NK-92 (cell line): ENCODE data around the gene PTX4.
"Not testable (repeated sequence)": the region's sequence is repeated elsewhere in the genome, so short reads cannot be mapped to it uniquely, and the experiment has no call there.

Experiments
- DNase-seq: peaks from one replicate; lab custom pipeline; 2025; ENCODE audit not compliant: unreplicated experiment; lab: John Stamatoyannopoulos, UW

The PTX4 gene

DNA sequence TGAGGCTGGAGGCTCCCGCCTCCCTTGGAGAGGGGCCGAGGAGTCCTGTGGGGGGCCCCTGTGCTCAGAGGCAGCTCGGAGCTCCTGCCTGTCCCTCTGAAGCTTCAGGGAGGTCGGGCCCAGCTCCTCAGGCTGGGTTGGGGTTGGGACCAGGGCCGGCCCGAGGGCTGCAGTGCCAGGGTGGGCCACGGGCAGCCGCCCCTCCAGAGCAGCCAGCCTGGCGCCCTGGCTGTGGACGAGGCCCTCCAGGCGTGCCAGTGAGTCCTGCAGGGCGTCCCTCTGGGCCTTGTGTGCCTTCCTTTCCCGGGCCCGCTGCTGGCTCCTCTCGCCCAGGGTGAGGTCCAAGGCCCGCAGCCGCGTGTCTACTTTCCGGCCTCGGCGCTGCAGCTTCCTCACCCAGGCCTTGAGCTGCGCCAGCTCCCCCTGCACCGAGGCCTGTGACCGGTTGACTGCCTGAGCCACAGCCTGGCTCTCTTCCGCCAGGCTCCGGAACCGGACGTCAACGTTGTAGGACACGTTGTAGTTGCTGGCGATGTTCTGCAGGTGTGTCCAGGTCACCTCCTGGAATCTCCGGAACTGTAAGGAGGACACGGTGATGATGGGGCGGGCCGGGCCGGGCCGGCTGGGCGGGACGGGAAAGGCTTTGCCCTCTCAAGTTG, 1.2 kb downstream of the PTX4 start:
- no peak for DNase-seq

DNA sequence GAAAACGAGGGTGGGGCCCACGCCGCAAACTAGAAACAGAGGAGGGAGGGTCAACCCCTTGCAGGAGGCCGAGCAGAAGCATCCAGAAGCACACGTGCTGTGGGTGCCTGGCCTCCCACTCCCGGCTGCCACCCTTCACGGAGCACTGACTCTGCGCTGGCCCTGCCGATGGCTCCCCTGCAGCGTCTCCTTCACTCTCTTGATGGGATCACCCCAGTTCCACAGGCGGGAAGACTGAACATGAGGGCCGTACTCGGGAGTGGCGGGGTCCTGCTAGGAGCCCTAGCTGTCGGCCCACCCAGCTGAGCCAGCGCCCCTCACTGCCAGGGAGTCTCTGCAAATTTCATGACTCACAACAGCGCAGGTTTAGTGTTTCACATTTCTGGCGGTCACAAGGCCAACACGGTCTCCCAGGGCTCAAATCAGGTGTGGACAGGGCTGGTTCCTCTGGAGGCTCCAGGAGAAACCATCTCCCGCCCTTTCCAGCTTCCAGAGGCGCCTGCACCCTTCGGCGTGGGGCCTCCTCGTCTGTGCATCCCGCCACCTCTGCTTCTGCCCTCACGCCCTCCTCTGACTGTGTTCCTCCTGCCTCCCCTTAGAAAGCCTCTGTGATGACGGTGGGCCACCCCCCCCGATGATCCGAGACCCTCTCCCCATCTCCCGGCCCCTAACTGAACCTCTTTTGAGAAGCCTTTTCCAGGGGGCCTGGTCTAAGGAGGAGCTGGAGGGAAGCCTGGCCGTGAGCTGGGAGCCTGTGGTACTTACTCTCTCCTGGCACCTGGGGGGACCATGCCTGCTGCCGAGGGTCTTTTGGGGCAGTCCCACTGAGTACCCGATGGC, 2.0 kb downstream of the PTX4 start:
- DNase-seq, result no peak

DNA sequence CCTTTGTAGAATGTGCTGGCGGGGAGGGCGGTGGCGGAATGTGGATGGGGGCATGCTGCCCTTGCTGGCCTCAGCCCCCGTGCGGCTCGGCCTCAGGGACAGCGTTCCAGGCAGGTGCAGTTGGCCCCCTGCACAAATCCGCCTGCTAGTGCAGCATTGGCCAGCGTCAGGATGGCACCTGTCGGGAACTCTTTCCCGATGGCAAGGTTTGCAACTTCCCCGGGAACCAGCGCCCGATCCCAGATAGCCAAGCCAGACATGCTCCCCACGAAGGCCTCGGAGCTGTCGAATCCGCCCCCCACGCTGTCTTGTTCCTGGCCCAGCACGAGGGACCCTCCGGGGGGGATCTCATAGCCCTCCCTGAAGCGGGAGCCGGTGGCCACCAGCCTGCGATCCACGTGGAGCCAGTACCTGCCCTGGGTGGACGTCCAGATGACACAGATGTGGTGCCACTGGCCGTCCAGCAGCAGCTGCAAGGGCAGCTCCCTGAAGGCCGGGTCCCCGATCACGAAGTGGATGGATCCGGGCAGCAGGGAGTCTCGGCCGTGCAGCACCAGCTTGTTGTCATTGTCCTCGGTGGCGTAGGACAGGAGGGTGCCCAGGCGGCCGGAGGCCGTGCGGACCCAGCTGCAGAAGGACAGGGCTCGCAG, 2.8 kb downstream of the PTX4 start:
- no peak for DNase-seq

DNA sequence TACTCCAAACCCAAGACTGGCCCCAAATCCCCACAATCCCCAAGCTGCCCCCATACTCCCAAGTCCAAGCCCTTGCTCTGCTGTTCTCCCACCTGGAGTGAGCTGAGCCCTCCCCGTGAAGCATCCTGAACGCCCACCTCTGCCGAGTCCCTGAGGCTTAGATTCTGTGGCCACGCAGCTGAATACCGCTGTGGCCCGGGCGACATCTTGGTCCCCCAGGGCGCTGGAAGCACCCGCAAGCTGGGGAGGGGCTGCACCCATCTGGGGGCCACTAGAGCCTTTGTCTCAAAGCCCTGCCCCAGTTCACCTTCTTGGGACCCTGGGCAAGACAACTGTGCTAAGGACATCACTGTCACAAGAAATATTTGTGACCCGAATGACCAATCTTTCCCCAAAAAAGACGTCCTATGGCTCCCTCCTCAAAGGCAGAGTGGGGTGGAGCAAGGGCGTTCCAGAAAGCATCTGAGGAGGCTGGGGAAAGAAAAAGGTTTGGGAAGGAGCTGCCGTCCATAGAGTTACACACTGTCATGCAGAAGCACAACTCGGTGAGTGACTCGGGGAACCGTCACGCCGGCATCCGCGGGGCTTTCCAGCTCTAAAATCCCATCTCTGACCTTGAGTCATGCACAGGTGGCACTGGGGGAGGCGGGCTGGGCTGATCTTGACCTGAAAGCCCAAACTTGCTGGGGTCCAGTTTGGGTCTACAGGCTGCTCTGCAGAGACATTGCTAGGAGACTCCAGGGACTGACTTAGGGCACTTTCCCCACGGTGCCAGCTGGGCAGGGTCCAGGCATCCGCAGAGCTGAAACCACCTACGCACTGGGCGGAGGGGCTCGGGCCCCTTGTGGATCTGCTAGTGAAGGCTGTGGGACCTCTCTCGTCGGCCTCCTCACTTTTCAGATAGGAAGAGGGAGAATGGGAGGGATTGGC, 6.6 kb downstream of the PTX4 start:
- DNase-seq, result no peak

DNA sequence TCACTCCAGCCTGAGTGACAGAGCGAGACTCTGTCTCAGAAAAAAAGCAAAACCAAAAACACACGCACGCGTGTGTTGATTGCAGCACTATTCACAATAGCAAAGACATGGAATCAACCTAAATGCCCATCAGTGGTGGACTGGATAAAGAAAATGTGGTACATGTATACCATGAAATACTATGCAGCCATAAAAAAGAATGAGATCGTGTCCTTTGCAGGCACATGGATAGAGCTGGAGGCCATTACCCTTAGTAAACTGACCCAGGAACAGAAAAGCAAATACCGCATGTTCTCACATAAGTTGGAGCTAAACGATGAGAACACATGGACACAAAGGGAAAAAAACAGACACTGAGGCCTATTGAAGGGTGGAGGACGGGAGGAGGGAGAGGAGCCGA, 9.8 kb downstream of the PTX4 start:
- not testable (repeated sequence) for DNase-seq

DNA sequence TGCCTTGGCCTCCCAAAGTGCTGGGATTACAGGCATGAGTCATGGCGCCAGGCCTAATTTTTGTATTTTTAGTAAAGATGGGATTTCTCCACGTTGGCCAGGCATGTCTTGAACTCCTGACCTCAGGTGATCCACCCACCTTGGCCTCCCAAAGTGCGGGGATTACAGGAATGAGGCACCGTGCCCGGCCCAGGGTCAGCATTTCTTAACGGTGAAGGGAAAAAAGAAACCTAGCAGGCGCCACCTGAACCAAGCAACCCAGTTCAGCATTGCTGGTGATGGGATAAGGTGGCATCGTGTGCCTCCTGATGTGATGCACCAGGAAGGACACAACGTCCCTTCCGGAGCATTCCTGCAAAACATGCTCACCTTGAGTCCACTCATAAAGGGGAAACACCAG, 11.7 kb downstream of the PTX4 start:
- no peak for DNase-seq

DNA sequence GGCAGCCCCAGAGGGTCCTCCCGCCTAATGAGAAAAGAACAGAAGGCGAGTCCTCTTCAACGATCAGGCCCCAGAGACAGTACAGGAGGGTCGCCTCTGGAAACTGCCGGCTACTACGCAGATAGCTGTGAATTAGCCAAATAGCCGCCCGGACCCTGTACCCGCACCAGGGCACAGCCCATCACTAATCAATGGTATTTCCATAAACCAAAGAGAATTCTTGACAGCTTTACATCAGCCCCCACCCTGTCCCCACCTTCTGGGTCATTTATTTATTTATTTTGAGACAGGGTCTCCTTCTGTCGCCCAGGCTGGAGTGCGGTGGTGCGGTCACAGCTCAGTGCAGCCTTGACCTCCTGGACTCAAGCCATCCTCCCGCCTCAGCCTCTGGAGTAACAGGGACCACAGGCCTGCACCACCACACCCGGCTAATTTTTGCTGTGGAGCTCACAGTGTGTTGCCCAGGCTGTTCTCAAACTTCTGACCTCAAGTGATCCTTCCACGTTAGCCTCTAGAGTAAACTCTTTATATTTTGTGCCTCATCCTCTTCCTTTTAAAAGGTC, 13.1 kb downstream of the PTX4 start:
- DNase-seq, result no peak

DNA sequence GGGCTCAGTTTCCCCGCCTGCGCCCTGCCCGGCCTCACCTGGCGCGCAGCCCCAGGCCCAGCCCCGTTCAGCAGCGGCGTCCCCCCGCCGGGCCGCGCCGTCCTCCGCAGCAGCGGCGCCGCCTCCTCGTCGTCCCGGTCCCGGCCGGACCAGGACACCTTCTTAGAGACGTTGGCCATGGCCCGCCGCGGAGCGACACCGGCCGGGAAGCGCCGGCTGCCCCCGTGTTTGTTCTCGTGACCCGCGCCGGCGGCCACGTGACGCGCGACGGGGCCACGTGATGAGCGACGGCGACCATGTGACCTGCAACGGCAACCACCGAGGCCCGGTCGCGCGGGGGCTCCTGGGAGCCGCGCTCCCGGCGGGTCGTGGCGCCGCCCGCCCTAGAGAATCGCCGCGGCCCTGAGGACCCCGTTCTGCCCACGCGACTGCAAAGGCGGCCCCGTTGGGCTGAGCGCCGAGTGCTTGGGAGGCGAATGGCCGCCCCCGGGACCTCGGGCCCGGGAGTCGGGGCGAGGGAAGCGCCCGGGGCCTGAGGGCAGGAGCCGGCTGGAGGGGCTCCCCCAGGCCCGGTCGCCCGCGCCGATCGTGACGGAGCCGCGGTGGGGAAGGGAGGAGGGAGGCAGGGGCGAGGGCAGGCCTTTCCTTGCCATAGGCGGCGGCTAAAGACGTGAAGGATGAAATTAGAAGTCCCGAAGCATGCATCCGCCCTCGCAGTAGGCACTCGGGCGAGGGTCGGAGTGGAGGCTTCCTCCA, 13.8 kb downstream of the PTX4 start, which contains the start of gene CLCN7:
TSS of gene CLCN7 (minus strand) at position 233 of the 756 bp plus-strand sequence. CDS start at position 179, 54 bp downstream.
- DNase-seq, result no peak

DNA sequence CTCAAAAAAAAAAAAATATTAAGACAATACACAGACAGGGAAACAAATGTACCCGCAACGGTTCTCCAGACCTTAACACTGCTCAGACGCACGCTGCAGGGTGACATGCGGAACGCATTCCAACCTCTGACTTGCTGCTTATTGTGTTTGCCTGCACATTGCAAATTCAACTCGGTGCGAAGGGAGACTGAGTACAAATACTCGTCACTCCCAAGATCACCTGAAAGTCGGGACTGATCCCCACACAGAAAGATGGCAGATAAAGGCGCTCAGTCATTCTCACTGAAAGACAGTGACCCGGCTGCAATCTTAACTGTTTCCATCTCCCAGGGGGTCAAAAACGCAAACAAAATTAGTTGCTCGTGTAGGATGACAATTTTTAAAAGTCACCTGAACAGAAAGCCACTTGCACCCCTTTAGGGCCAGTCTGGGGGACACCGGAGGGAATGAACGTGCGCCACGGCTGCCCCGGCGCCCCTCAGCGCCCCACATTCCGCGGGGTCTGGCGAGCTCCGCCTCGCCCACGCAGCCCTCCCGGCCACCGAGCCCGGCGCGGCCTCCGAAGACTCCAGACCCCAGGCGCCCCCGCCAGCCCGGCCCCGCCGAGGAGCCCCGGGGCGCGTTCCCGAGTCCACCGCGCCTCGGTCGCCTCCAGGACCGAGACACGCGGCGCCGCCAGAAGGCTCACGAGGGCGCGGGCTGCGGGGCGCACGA, 14.5 kb downstream of the PTX4 start:
- no peak for DNase-seq

DNA sequence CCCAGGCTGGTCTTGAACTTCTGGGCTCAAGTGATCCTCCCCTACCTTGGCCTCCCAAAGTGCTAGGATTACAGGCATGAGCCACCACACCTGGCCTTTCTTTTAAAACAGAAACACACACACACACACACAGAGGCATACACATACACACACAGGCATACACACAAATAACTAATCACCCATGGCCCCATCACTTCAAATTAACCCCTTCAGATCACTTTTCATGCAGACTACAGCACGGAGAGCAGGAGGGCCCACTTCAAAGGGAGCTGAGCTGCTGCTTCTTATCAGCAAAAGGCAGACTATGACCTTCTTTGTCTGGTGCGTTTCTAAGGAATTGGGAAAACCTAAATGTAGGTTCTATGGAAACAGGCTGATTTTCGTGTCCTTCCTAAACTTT, 15.8 kb downstream of the PTX4 start:
- DNase-seq, result no peak

DNA sequence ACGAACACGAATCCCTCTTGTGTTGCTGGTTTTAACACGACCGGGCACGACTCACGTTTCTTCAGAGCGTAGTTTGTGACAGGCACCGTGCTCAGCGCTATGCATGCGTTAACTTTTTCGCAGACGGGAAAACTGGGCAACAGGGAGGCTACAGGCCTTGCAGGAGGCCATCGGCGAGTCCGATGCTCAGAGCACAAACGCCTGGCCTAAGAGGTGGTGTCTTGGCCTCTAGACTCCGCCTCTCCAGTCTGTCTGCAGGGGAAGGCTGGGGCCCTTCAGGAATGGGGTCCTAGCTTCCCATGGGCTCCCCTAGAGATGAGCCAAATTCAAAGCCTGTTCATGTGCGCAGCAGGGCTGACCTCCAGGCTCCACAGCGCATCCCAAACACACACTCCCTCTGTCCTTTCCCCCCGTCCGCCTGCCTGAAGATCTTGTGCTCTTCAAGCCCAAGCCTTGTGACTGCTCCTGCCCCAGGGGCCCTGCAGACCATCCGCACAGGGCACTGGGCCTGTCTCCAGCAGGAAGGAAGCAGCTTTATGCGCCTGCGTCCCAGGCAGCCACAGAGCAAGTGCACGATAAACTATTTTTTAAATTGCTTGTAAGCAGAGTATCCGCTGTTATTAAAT, 17.1 kb downstream of the PTX4 start:
- no peak for DNase-seq

DNA sequence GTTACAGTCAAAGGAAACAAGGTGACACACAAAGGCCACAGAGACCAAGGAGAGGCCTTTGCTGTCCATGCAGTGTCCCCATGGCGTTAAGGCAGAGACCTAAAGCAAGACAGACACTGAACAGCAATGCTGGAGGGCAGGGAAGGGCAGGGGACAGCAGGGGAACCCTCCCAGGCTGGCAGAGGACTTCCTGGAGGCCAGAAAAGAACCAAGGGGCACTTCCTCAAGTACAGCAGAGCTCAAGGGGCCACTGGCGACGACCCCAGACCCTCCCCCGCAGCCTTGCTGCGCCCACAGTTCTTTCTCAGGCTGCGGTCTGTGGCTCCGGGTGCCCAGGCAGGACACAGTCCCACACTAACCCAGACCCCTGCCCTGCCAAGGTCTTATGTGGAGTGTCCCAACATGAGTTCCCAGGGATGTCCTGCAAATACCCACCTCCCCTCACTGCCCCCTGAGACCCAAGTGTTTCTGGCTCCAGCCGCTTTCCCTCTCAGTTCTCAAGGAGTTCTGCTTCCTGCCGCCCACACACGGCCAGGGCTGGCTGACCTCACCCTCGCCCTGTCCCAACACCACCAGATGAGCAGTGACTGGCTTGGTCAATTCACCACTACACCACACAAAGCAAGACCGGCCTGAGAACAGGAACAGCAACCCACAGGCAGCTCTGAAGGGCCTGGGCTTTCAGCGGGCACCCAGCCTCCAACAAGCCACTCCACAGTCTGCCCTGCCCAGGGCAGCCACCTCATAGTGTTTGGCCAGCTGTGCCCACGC, 18.1 kb downstream of the PTX4 start:
- no peak for DNase-seq

DNA sequence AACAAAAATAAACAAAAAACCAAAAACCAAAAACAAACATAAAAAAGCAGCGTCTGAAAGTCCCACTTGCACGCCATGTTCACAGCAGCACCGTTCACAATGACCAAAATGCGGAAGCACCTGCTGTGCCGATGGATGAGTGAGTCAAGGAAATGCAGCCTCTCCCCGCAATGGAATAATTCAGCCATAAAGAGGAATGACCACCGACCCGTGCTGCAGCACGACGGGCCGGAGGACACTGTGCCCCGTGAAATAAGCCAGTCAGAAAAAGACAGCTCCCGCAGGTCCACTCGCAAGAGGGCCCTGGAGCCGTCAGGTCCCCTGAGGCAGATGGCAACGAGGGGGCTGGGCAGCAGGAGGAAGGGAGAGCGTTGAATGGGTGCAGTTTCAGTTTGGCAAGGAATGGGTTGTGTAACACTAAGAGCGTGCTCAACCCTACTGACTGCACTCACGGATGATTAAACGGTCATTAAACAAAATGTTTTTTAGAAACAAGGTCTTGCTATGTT, 19.0 kb downstream of the PTX4 start:
- DNase-seq, result no peak

DNA sequence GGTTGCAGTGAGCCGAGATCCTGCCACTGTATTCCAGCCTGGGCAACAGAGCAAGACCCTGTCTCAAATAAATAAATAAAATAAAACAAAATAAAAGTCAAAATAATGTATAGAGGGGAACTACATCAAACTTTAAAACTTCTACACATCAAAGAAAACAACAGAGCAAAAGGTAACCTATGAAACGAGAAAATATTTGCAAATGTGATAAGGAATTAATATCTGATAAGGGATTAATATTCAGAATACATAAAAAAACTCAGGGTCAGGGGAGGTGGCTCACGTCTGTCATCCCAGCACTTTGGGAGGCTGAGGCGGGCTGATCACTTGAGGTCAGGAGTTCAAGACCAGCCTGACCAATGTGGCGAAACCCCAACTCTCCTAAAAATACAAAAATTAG, 19.6 kb downstream of the PTX4 start:
- DNase-seq, result not testable (repeated sequence)

DNA sequence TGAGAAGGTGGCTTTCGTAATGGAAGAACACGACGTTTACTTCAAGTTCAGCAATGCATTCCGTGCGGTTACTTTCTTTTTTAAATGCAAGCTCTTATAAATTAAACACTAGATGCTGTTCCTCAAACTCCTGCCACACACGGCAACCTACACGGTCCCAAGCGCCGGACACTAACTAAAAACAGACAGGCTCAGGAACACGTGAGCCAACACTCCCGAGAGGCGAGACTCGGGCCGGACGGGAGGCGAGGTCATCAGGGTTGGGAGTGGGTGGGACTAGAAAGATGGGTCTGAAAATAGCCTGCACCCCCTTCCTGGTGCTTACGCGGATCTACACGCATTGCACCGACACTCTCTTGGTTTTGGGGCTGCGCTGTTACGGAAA, 20.3 kb downstream of the PTX4 start:
- DNase-seq, result no peak

DNA sequence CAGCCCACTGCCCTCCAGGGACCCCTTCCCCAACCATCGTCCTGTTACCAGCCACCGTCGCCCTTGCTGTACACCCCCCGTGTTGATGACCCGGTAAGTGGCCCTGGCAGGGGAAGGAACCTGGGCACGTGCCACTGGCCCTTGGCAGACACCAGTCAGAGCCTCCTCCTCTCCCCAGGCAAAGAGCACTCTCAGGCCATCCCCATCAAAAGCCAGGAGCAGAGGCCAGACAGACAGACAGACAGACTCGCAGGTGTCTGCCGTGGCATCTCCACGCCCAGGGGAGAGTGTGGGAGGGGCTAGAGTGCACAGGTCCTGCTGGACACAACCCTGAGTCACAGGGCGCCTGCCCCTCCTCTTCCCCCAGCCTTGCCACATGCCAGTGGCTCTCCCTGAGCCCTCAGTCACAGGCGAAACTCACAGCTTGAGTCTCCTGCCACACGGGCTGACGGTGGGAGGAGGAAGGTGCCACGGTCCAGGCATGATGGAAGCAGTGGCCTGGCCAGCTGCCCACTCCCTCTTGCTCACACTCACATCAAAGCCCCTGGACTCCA, 21.7 kb downstream of the PTX4 start:
- no peak for DNase-seq

DNA sequence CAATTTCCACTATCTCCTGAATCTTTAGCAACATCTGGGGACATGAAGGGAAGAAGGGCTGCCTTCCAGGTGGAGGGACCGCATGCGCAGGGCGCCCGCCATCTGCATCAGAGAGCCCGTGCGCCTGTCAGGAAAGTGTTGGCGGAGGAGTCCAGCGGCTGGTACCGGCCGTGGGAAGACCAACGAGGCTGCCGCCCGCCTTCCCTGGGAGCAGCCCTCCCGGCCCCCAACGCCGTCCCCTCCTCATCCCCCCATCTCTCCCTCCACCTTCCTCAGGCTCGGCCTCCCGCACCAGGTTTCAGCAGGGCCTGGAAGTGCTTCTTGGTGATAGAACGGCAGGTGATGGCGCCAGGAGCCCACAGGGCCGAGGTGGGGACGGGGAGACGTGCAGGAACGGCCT, 22.7 kb downstream of the PTX4 start:
- DNase-seq, result no peak

DNA sequence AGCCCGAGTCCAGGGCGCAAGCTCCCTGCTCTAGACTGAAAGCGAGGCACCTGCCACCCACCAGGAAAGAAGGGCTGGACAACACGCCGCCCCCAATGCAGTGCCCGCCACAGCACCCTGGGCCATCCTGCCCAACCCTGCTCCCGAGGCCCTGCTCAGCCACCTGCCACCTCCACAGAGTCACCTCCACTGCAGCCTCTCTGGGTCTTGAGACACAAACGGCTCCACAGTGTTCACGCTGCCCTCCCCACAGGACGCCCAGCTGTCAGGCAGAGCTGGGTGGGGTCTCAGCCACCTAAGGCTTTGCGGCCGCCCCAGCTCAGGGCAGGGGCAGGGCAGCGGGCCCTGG, 23.2 kb downstream of the PTX4 start:
- no peak for DNase-seq
